Activated naive CD8-positive, alpha-beta T cell treated with anti-CD3 and anti-CD28 coated beads, Interleukin-2, amount 50 U/mL, for 24 hours (primary cell): Measurements from ENCODE around the gene JOSD2.
"Not testable (repeated sequence)": the region's sequence is repeated elsewhere in the genome, so short reads cannot be mapped to it uniquely, and the experiment has no call there.

Experiments used
- ATAC-seq: fragments of 150-1000 bp; cut with Tn5 transposase; one replicate; pipeline ENCODE4 v1.10.0; 2021
- DNase-seq: peaks from one replicate; pipeline ENCODE4 v3.0.0; 2021
- H3K27ac Mint-ChIP-seq: one replicate; pipeline ENCODE4 v1.8.0; 2021; ENCODE audit warnings: mild to moderate bottlenecking, mixed read lengths
- H3K27me3 Mint-ChIP-seq: one replicate; pipeline ENCODE4 v1.8.0; 2021; ENCODE audit warnings: mixed read lengths
- H3K36me3 Mint-ChIP-seq: one replicate; pipeline ENCODE4 v1.8.0; 2021; ENCODE audit warnings: low read depth, mixed read lengths
- H3K4me1 Mint-ChIP-seq: one replicate; pipeline ENCODE4 v1.8.0; 2021; ENCODE audit warnings: mixed read lengths
- H3K4me3 Mint-ChIP-seq: one replicate; pipeline ENCODE4 v1.8.0; 2021; ENCODE audit warnings: mild to moderate bottlenecking, moderate library complexity, mixed read lengths
- H3K9me3 Mint-ChIP-seq: one replicate; pipeline ENCODE4 v1.8.0; 2021; ENCODE audit warnings: mixed read lengths

The JOSD2 gene

DNA sequence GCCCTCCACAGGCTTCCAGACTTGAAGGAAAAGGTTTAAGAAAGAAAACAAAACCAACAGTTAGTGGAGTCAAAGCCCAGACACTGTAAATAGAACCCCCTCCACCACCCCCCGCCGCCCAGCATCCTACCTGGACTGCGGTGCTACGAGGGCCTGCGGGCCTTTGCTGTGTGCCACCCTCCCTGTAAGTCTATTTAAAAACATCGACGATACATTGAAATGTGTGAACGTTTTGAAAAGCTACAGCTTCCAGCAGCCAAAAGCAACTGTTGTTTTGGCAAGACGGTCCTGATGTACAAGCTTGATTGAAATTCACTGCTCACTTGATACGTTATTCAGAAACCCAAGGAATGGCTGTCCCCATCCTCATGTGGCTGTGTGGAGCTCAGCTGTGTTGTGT lies 28.1 kb downstream of the JOSD2 start:
- Mint-ChIP-seq H3K4me3 (no peak overlapping the region), H3K36me3 (peaks cover 25% of the 10 kb centered on the region), H3K9me3 (peaks cover 6% of the 10 kb centered on the region), H3K4me1 (peaks cover 8% of the 10 kb centered on the region), H3K27ac (no peak overlapping the region), H3K27me3 (no peaks in the 10 kb centered on the region)
- DNase-seq: no peak
- ATAC-seq: no peak

DNA sequence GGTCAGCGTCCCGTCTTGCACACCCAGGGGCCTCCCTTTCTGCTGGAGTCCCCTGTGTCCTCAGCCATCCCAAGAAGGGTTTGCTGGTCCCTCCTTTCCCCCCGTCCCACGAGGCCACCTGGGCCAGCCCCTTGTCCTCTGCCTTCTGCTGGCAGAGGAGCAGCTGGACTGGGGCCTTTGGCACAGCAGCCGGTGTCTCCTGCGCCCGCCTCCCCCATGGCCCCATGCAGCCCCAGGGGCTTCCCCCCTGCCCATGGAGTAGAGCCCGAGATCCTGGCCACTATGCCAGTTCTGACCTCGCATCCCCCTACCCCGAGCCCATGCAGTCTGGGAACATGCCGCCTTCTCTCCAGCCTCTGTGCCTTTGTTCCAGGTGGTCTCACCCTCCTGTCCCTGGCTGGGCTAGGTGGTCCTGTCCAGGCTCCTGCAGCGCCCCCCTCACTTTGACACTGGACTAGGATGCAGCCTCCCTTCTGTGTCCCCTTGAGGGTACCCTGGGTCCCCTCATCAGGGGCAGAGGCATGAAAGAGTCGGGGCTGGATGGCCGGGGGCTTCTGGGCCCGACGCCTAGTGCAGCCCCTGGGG lies 28.6 kb downstream of the JOSD2 start:
- ATAC-seq (no peak), DNase-seq (no peak)
- Mint-ChIP-seq H3K27ac (no peak overlapping the region), H3K4me1 (peaks cover 13% of the 10 kb centered on the region), H3K4me3 (no peak overlapping the region), H3K27me3 (no peaks in the 10 kb centered on the region), H3K36me3 (peaks cover 31% of the 10 kb centered on the region), H3K9me3 (peaks cover 6% of the 10 kb centered on the region)

DNA sequence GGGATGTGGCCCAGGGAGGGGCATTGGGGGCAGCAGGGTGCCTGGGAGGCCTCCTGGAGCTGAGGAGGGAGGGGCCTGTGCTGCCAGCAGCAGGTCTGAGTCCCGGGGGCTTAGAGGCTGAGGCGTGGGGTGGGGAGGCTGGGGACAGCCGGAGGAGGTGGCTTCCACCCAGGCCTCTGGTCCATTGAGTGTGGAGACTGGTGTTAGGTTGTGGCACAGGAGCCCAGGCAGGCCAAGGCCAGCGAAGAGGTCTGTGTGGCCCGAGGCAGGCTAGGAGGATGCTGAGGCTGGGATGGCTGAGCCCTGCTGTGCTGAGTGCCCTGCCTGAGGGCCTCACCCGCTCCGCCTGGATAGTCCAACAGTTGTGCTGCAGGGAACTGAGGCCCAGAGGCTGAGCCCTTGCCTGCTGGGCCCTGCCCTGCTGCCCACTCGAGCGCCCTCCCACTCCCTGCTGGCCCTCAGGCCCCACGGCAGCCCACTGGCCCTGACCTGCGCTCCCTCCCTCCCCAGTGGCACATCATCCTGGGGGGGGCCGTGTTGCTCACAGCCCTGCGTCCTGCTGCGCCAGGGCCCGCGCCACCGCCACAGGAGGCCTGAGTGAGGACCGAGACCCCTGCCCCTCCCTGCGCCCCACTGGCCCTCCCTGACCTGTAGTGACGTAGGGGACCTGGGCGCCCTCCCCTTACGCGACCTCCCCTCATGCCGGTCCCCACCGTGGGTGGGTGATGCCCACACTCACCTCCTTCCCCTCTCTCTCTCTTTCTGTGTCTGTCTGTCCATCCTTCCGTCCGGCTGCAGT lies 29.4 kb downstream of the JOSD2 start:
- H3K4me1 Mint-ChIP-seq: peaks cover 19% of the 10 kb centered on the region
- peaks cover 28% of the 10 kb centered on the region for H3K36me3 Mint-ChIP-seq
- H3K27ac Mint-ChIP-seq: no peak overlapping the region
- DNase-seq: no peak
- peaks cover 2% of the 10 kb centered on the region for H3K9me3 Mint-ChIP-seq
- no peaks in the 10 kb centered on the region for H3K27me3 Mint-ChIP-seq
- no peak for ATAC-seq
- H3K4me3 Mint-ChIP-seq: no peak overlapping the region

DNA sequence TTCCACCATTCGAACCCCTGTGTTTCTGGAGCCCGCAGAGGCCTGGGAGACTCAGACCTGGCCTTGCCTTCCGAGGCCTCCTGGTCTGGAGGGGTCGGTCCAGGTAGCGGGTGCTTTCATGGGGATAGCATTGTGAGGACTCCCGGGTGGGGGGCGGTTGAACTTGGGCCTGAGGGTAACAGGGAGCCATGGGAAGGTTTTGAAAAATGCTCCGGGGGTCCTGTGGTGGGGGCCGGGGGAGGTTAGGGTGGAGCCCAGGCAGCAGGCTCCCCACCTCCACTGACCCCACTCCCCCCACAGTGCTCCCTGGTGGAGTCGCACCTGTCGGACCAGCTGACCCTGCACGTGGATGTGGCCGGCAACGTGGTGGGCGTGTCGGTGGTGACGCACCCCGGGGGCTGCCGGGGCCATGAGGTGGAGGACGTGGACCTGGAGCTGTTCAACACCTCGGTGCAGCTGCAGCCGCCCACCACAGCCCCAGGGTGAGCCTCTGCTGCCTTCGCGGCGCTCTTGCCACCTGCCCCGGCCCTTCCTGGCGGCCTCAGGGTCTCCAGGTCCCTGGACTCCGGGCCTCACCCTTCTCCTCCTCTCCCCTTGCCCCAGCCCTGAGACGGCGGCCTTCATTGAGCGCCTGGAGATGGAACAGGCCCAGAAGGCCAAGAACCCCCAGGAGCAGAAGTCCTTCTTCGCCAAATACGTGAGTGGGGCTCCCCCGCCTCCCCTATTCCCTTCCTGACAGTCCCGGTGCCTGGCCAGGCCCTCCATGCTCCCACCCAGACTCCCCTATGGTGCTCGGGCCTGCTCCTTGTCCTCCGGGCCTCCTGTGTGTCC lies 30.5 kb downstream of the JOSD2 start:
- peaks cover 22% of the 10 kb centered on the region for H3K36me3 Mint-ChIP-seq
- ATAC-seq: no peak

DNA sequence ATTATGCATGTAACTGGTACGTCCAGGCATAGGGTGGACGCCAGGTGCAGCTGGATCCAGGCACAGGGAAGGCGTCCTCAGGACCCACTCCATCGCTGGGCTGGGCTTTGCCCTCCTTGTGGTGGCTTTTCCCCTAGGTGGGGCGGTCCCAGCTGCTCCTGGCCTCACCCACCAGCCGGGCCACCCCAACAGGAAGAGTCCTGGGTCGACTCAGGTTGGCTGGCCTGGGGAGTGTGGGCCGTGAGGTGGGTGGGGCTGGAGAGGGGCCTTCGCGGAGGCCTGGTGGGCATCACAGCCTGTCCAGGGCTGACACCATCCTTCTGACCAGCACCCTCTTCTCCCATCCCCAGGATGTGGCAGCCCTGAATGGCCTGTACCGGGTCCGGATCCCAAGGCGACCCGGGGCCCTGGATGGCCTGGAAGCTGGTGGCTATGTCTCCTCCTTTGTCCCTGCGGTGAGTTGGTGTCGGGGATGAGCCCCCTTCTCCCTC lies 31.2 kb downstream of the JOSD2 start:
- no peaks in the 10 kb centered on the region for H3K27me3 Mint-ChIP-seq

More for the DNA sequence above, 30.5 kb downstream of the JOSD2 start:
- peaks cover 21% of the 10 kb centered on the region for H3K4me1 Mint-ChIP-seq
- DNase-seq: no peak
- no peak overlapping the region for H3K4me3 Mint-ChIP-seq
- H3K27ac Mint-ChIP-seq: no peak overlapping the region
- no peaks in the 10 kb centered on the region for H3K9me3 Mint-ChIP-seq
- no peaks in the 10 kb centered on the region for H3K27me3 Mint-ChIP-seq

DNA sequence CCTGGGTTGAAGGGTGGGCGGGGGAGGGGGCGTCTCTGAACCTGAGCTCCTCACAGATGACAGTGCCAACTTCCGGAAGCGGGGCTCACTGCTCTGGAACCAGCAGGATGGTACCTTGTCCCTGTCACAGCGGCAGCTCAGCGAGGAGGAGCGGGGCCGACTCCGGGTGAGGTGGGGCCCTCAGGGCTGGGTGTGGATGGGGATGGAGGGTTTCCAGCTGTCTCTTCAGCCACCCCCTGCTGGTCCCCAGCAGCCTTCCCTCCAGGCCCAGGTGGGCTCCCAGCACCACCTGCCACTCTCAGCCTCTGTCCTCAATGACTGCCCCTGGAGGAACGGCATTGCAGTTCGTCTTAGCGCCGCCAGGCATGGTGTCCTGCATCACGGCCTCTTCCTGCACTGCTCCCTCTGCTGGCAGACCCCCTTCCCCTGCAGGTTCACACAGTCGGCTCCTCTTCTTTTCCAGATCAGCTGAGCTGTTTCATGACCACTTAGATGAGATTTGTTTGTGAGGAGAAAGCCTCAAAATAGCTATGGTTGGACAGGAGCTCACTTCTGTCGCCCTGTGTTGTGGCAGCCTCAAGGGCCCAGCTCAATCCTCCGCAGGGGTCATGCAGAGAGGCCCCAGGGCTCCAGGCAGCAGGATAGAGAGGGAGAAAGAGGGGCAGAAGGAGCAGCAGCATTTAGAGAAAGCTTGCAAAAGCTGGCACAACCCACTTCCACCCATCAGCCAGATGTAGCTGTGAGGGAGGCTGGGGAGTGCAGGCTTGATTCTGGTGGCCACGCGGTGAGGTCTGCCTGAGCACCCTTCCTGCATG lies 31.9 kb downstream of the JOSD2 start:
- ATAC-seq: no peak
- Mint-ChIP-seq H3K27me3 (no peaks in the 10 kb centered on the region), H3K36me3 (peaks cover 19% of the 10 kb centered on the region), H3K4me3 (no peak overlapping the region), H3K27ac (no peak overlapping the region), H3K4me1 (peaks cover 24% of the 10 kb centered on the region), H3K9me3 (no peaks in the 10 kb centered on the region)
- peak; percentile 30 for DNase-seq

More for the DNA sequence above, 31.2 kb downstream of the JOSD2 start:
- no peak for DNase-seq
- ATAC-seq: no peak
- Mint-ChIP-seq H3K27ac (no peak overlapping the region), H3K9me3 (no peaks in the 10 kb centered on the region), H3K36me3 (peaks cover 20% of the 10 kb centered on the region), H3K4me1 (peaks cover 24% of the 10 kb centered on the region), H3K4me3 (no peak overlapping the region)

DNA sequence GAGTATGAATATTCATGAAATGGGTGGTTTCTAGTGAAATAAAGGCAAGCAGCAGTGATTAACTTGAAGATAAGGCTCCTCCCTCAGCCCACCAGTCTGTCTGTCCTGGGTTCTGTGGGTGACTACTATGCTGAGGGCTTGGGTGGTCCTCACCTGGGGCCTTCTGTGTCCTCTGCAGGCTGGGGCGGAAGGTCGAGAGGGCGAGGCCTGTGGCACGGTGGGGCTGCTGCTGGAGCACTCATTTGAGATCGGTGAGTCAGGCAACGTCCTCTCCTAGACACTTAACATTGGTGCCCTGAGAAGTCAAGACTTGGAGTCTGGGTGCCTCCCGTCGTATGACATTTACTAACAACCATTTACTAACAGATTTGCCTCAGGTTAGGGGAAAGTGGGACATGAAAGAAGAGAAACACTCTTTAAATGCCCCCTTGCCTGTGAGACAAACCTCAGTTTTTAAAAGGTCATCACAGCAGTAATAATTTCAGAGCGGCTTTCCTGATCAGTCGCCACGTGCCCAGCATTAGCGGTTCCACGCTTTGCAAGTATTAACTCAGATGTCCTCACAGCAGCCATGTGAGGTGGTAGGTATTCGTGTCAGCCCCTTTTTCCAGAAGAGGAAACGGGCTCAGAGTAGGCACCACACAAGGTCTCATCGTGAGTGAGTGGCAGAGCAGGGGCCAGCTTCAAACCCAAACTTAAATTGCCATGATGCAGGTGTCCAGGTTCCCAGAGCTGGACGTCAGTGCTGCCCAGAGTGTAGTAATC lies 33.1 kb downstream of the JOSD2 start:
- Mint-ChIP-seq H3K36me3 (peaks cover 13% of the 10 kb centered on the region), H3K27ac (peak overlapping the region; percentile 47), H3K9me3 (no peaks in the 10 kb centered on the region), H3K27me3 (no peaks in the 10 kb centered on the region), H3K4me1 (peaks cover 24% of the 10 kb centered on the region), H3K4me3 (peak overlapping the region; percentile 98)
- ATAC-seq (no peak), DNase-seq (no peak)

DNA sequence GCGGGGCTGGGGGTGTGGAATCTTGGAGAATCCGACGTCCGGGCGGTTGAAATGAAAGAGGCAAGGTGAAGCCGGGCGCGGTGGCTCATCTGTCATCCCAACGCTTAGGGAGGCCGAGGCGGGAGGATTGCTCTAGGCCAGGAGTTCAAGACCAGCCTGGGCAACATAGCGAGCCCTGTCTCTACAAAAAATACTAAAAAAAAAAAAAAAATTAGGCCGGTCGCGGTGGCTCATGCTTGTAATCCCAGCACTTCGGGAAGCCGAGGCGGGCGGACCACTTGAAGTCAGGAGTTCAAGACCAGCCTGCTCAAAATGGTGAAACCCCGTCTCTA lies 34.1 kb downstream of the JOSD2 start:
- H3K4me3 Mint-ChIP-seq: peak overlapping the region; percentile 98
- H3K27ac Mint-ChIP-seq: peak overlapping the region; percentile 91
- no peaks in the 10 kb centered on the region for H3K9me3 Mint-ChIP-seq
- peaks cover 24% of the 10 kb centered on the region for H3K4me1 Mint-ChIP-seq
- DNase-seq (no peak), ATAC-seq (no peak)
- H3K27me3 Mint-ChIP-seq: no peaks in the 10 kb centered on the region
- peaks cover 11% of the 10 kb centered on the region for H3K36me3 Mint-ChIP-seq

DNA sequence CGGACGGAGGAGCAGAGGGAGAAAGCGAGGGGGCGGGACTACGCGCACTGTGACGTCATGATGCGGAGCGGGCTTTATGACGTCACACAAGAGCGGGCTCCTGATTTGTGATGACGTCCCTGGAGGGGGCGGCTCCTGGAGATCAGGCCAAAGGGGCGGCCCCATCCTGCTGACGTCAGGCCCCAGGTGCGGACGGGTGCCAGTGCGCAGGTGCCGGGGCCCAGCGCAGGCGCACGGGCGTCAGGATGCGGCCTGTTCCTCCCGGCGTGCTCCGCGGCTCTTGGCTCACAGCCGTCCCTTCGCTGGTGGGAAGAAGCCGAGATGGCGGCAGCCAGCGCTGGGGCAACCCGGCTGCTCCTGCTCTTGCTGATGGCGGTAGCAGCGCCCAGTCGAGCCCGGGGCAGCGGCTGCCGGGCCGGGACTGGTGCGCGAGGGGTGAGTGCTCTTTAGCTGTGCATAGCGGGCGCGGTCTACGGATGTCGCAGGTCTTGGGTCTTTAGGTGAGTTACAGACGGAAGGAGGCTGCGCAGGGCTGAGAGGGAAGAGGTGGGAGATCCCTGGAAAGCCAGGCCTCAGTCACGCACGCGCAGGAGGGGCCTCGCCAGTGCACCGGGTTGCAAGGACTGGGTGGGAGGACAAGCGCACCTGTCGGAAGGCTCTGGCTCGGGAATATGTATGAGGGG lies 34.6 kb downstream of the JOSD2 start, which contains the start of the genes EMC10 and GARIN5A:
TSS of gene EMC10 (plus strand) at position 284 of the 683 bp plus-strand sequence. CDS start at position 322, 38 bp downstream.
TSS of gene GARIN5A (minus strand) at position 625 of the 683 bp plus-strand sequence. CDS start at position 165, 460 bp downstream.
- Mint-ChIP-seq H3K36me3 (peaks cover 11% of the 10 kb centered on the region), H3K27ac (peak within 1 kb of the TSS; percentile 91), H3K4me1 (peaks cover 24% of the 10 kb centered on the region), H3K4me3 (peak within 1 kb of the TSS; percentile 98), H3K27me3 (no peaks in the 10 kb centered on the region), H3K9me3 (no peaks in the 10 kb centered on the region)
- peak; percentile 90 for ATAC-seq
- DNase-seq: peak; percentile 95

DNA sequence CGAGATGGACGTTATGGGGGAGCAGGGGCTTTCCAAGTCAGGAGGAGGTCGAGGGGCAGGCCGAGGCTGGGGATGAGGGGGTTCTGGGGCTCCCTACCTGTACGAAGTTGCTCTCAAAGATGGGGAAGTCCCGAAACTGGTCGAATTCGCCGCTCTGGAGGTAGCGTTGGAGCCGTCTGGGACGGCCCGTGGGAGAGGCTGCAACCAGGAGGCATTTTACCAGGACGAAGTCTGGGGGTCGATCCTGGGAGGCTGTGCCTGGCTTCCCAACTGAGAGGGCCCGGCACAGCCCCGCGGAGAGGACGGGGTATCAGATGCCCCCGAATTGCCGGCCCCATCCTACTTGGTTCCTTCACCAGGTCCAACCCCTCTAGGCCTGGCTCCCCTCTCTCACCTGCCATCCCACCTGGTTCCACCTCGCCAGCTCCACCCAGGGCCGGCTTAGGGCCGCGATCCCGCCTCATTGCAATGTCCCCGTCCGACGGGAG lies 35.2 kb downstream of the JOSD2 start:
- ATAC-seq (no peak), DNase-seq (no peak)
- H3K9me3 Mint-ChIP-seq: no peaks in the 10 kb centered on the region
- peak overlapping the region; percentile 98 for H3K4me3 Mint-ChIP-seq
- peaks cover 11% of the 10 kb centered on the region for H3K36me3 Mint-ChIP-seq
- peak overlapping the region; percentile 91 for H3K27ac Mint-ChIP-seq
- H3K27me3 Mint-ChIP-seq: no peaks in the 10 kb centered on the region
- peaks cover 24% of the 10 kb centered on the region for H3K4me1 Mint-ChIP-seq

DNA sequence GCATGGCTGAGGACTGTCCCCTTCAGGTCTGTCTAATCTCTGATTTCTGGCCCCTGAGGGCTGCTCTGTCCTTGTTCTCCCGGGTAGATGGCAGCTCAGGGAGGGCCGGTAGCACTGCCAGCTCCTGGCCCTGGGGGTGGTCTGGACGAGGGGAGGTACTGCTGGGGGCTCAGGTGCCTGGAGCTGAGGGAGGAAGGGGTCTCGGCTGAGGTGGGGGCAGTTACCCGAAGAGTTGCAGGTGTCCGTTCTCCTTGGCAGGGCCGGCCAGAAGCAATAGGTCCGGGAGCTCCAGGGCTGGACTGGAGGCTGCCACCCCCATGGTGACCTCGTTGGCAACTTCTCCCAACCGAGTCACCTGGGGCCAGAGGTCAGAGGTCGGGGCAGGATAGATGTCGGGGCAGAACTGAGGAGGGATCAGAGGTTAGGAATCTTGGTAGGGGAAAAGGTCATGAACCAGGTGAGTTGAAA lies 35.9 kb downstream of the JOSD2 start:
- DNase-seq (no peak), ATAC-seq (no peak)
- Mint-ChIP-seq H3K27me3 (no peaks in the 10 kb centered on the region), H3K9me3 (no peaks in the 10 kb centered on the region), H3K36me3 (peaks cover 11% of the 10 kb centered on the region), H3K4me3 (peak overlapping the region; percentile 34), H3K4me1 (peaks cover 24% of the 10 kb centered on the region), H3K27ac (peak overlapping the region; percentile 91)

DNA sequence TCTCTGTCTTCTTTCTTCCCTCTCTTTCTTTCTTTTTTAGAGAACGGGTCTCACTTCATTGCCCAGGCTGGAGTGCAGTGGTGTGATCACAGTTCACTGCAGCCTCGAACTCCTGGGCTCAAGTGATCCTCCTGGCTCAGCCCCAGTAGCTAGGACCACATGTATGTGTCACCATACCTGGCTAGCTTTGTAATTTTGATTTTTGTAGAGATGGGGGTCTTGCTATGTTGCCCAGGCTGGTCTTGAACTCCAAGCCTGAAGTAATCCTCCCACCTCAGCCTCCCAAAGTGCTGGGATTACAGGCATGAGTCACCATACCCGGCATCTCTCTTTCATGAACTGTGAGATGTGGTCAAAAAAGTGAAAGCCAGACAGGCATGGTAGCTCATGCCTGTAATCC lies 37.7 kb downstream of the JOSD2 start:
- H3K4me1 Mint-ChIP-seq: peaks cover 20% of the 10 kb centered on the region
- not testable (repeated sequence) for H3K4me3 Mint-ChIP-seq, H3K27me3 Mint-ChIP-seq, DNase-seq, H3K9me3 Mint-ChIP-seq, H3K36me3 Mint-ChIP-seq, ATAC-seq, H3K27ac Mint-ChIP-seq

DNA sequence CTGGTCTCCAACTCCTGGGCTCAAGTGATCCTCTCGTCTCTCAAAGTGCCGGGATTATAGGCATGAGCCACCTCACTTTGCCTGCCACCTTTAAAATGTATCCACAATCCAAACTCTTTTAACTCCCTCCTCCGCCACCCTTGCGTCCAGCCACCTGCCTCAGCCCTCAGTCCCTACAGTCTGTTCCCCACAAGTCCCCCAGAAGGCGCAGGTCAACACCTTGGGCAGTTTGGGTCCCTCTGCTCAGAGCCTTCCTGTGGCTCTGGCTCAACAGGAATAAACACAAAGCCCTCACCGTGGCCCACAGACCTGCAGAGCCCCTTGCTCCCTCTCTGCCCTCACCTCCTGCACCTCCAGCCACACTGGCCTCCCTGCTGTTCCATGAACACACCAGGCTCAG lies 42.2 kb downstream of the JOSD2 start:
- no peak overlapping the region for H3K4me3 Mint-ChIP-seq
- no peaks in the 10 kb centered on the region for H3K9me3 Mint-ChIP-seq
- DNase-seq (no peak), ATAC-seq (no peak)
- no peaks in the 10 kb centered on the region for H3K4me1 Mint-ChIP-seq
- no peaks in the 10 kb centered on the region for H3K36me3 Mint-ChIP-seq
- peaks cover 9% of the 10 kb centered on the region for H3K27me3 Mint-ChIP-seq
- H3K27ac Mint-ChIP-seq: no peak overlapping the region
